IMR-90 (cell line): Measurements from ENCODE around the gene FBXW12. TPM values are rescaled to one million over a fixed set of nuclear protein-coding genes. Genes with fewer than 3 reads are reported as not detected.

Experiments
- ATAC-seq: fragments of 200-7000 bp; cut with Tn5 transposase; 2 replicates; pipeline ENCODE4 v1.9.1; 2020; ENCODE audit warnings: low read depth, mild to moderate bottlenecking, moderate library complexity
- BruUV-seq: library from RNA; stranded (reverse); fragments of 400-500 nt; replicated peaks from 2 replicates; lab custom pipeline; 2021; lab: Mats Ljungman, UMichigan
- CTCF ChIA-PET: fragments of 300-600 bp; formaldehyde crosslinking; extraction: SDS; loops from one replicate; lab custom pipeline; 2021; ENCODE audit warnings: antibody characterized with exemption; lab: Yijun Ruan, JAX
- POLR2A ChIA-PET: fragments of 300-600 bp; sonication (Branson Sonifier 250); formaldehyde crosslinking; loops from one replicate; lab custom pipeline; 2022; ENCODE audit warnings: antibody characterized with exemption; ENCODE audit not compliant: unreplicated experiment; lab: Charles Lee
- DNase-seq: peaks from one replicate; pipeline ENCODE4 v3.0.0; 2013
- H2AFZ ChIP-seq: replicated peaks from 2 replicates; pipeline ENCODE3; 2013; ENCODE audit warnings: low read length, mild to moderate bottlenecking; ENCODE audit not compliant: poor library complexity
- H2AK5ac ChIP-seq: 2 replicates; pipeline ENCODE4 v1.6.1; 2013; ENCODE audit warnings: low read depth, low read length, inconsistent platforms
- H2AK9ac ChIP-seq: replicated peaks from 2 replicates; pipeline ENCODE3; 2013; ENCODE audit warnings: mild to moderate bottlenecking, low read depth, low read length, moderate library complexity; ENCODE audit not compliant: poor library complexity
- H2BK120ac ChIP-seq: 2 replicates; pipeline ENCODE4 v1.6.1; 2013; ENCODE audit warnings: low read depth, low read length, inconsistent platforms
- H2BK15ac ChIP-seq: 3 replicates; pipeline ENCODE4 v1.6.1; 2013; ENCODE audit warnings: low read depth, low read length, inconsistent platforms
- H2BK20ac ChIP-seq: 2 replicates; pipeline ENCODE4 v1.6.1; 2013; ENCODE audit warnings: low read depth, mild to moderate bottlenecking, inconsistent platforms, low read length, moderate library complexity
- H2BK5ac ChIP-seq: 2 replicates; pipeline ENCODE4 v1.6.1; 2013; ENCODE audit warnings: mild to moderate bottlenecking, low read depth, low read length, inconsistent platforms; ENCODE audit not compliant: poor library complexity, severe bottlenecking
- H3K14ac ChIP-seq: replicated peaks from 2 replicates; pipeline ENCODE4 v1.6.1; 2013; ENCODE audit warnings: low read depth, low read length, inconsistent platforms
- H3K18ac ChIP-seq: 2 replicates; pipeline ENCODE4 v1.6.1; 2013; ENCODE audit warnings: low read depth, low read length, control low read depth
- H3K23ac ChIP-seq: 2 replicates; pipeline ENCODE4 v1.6.1; 2013; ENCODE audit warnings: low read depth, low read length, inconsistent platforms
- H3K27ac ChIP-seq: 2 replicates; pipeline ENCODE4 v1.5.1; 2013; ENCODE audit warnings: mild to moderate bottlenecking, control low read depth, low read length; ENCODE audit not compliant: insufficient read depth
- H3K27me3 ChIP-seq: 2 replicates; pipeline ENCODE4 v1.6.1; 2013; ENCODE audit warnings: low read length; ENCODE audit not compliant: control insufficient read depth, insufficient read depth
- H3K36me3 ChIP-seq: 2 replicates; pipeline ENCODE4 v1.6.1; 2013; ENCODE audit warnings: low read length, mixed read lengths; ENCODE audit not compliant: control insufficient read depth, insufficient read depth
- H3K4ac ChIP-seq: 2 replicates; pipeline ENCODE4 v1.6.1; 2013; ENCODE audit warnings: low read depth, low read length, inconsistent platforms
- H3K4me1 ChIP-seq: 2 replicates; pipeline ENCODE4 v1.6.1; 2013; ENCODE audit warnings: low read length, mixed read lengths; ENCODE audit not compliant: control insufficient read depth, insufficient read depth
- H3K4me2 ChIP-seq: 2 replicates; pipeline ENCODE4 v1.6.1; 2013; ENCODE audit warnings: low read depth, mild to moderate bottlenecking, control low read depth, low read length, moderate library complexity
- H3K4me3 ChIP-seq: 2 replicates; pipeline ENCODE4 v1.5.1; 2013; ENCODE audit warnings: low read depth, mild to moderate bottlenecking, control low read depth, low read length, moderate library complexity; ENCODE audit not compliant: insufficient read depth
- H3K56ac ChIP-seq: 2 replicates; pipeline ENCODE4 v1.6.1; 2013; ENCODE audit warnings: low read length, inconsistent platforms; ENCODE audit not compliant: insufficient read depth; ENCODE audit errors: extremely low read depth
- H3K79me1 ChIP-seq, 2 experiments: 2 replicates each; pipeline ENCODE4 v1.6.1; 2013; ENCODE audit warnings: low read length in 2 of 2, inconsistent platforms in 1 of 2, low read depth in 1 of 2
- H3K9ac ChIP-seq: 2 replicates; pipeline ENCODE4 v1.6.1; 2013; ENCODE audit warnings: low read depth, low read length, control low read depth
- H3K9me1 ChIP-seq: 2 replicates; pipeline ENCODE4 v1.6.1; 2013; ENCODE audit warnings: low read length, inconsistent platforms; ENCODE audit not compliant: insufficient read depth
- H3K9me3 ChIP-seq: 2 replicates; pipeline ENCODE4 v1.6.1; 2013; ENCODE audit warnings: low read length; ENCODE audit not compliant: control insufficient read depth, insufficient read depth
- H4K20me1 ChIP-seq: 2 replicates; pipeline ENCODE4 v1.6.1; 2013; ENCODE audit warnings: low read length, inconsistent platforms; ENCODE audit not compliant: insufficient read depth
- H4K5ac ChIP-seq: 2 replicates; pipeline ENCODE4 v1.6.1; 2013; ENCODE audit warnings: mild to moderate bottlenecking, low read depth, low read length, control low read depth
- H4K8ac ChIP-seq, 2 experiments: 2 replicates each; pipeline ENCODE4 v1.6.1; 2013; ENCODE audit warnings: low read depth in 2 of 2, low read length in 2 of 2, control low read depth in 1 of 2, inconsistent platforms in 1 of 2
- H4K91ac ChIP-seq: 2 replicates; pipeline ENCODE4 v1.6.1; 2013; ENCODE audit warnings: low read depth, low read length, inconsistent platforms; ENCODE audit not compliant: insufficient read depth
- BHLHE40 ChIP-seq: fragments of 150-350 bp; IDR thresholded peaks from 2 replicates; pipeline ENCODE4 v1.6.1; 2016; ENCODE audit warnings: mild to moderate bottlenecking, low read depth, low read length
- CHD1 ChIP-seq: IDR thresholded peaks from 2 replicates; pipeline ENCODE4 v1.6.1; 2012; ENCODE audit warnings: low read depth, low read length, improper control_type of control experiment
- RAD21 ChIP-seq: IDR thresholded peaks from 2 replicates; pipeline ENCODE4 v1.6.1; 2012; ENCODE audit warnings: low read length, improper control_type of control experiment
- RFX5 ChIP-seq: IDR thresholded peaks from 2 replicates; pipeline ENCODE4 v1.8.0; 2012; ENCODE audit warnings: low read depth, mild to moderate bottlenecking, low read length, moderate library complexity
- SMC3 ChIP-seq: fragments of 150-350 bp; IDR thresholded peaks from 2 replicates; pipeline ENCODE4 v1.6.1; 2016; ENCODE audit warnings: low read depth, mild to moderate bottlenecking, antibody characterized with exemption, low read length, moderate library complexity
- USF2 ChIP-seq: fragments of 150-350 bp; IDR thresholded peaks from 2 replicates; pipeline ENCODE4 v1.6.1; 2017; ENCODE audit warnings: mild to moderate bottlenecking, antibody characterized with exemption, low read length, low read depth
- WGBS, 2 experiments: methylation state at CpG; one replicate each; pipeline versions ENCODE4 v1.1.5 to v1.1.7; 2013; ENCODE audit warnings: missing lambda C conversion rate in 2 of 2; ENCODE audit not compliant: insufficient read length in 1 of 2; ENCODE audit errors: extremely low coverage in 2 of 2; 5-methylcytosine and 5-hydroxymethylcytosine counted together
- dilution Hi-C: fragments of 300-500 bp; cut with HindIII; formaldehyde crosslinking; loops from one replicate; pipeline ENCODE4 v1.14.3; 2018; ENCODE audit warnings: low sequenced_read_pairs; ENCODE audit not compliant: unreplicated experiment
- in situ Hi-C: fragments of 300-500 bp; cut with MboI; formaldehyde crosslinking; loops from 3 replicates; pipeline ENCODE4 v1.14.3; 2019; ENCODE audit warnings: low sequenced_read_pairs, inconsistent platforms, mixed read lengths
- intact Hi-C: fragments of 100-400 bp; cut with micrococcal nuclease; formaldehyde crosslinking; loops from 2 replicates; pipeline ENCODE4 v1.10.0; 2022
- polyA plus RNA-seq, 3 experiments: library from polyadenylated mRNA; depleted of rRNA; stranded (reverse); fragments of >200 nt; gene quantifications; 2 replicates each; pipeline ENCODE4 v1.2.3, GENCODE V29; 2012; ENCODE audit warnings: low replicate concordance in 1 of 3
- total RNA-seq: library from RNA; depleted of rRNA; stranded (reverse); fragments of >200 nt; gene quantifications from 2 replicates; pipeline ENCODE4 v1.2.3, GENCODE V29; 2012

The FBXW12 gene
- total and polyA plus RNA-seq, 2 of the 4 experiments (the other 2 are of a cell fraction), result not detected

- no TSS peak for BruUV-seq
- Histone ChIP-seq H2BK120ac (no peak overlapping the region), H2AK5ac (no peak overlapping the region), H2BK5ac (no peak overlapping the region), H3K9me3 (no peaks in the 10 kb centered on the region), H2AK9ac (no peak overlapping the region), H2BK20ac (no peak overlapping the region), H4K91ac (no peak overlapping the region), H3K23ac (no peak overlapping the region), H3K4me1 (no peaks in the 10 kb centered on the region), H3K18ac (no peak overlapping the region), H4K5ac (no peak overlapping the region), H3K27ac (no peak overlapping the region), H3K4me2 (no peak overlapping the region), H3K14ac (no peak overlapping the region), H2AFZ (no peak overlapping the region), H3K56ac (no peak overlapping the region), H3K4me3 (no peak overlapping the region), H3K9me1 (no peaks in the 10 kb centered on the region), H3K27me3 (peaks cover 29% of the 10 kb centered on the region), H3K79me1 (no peaks in the 10 kb centered on the region), H4K8ac (no peak overlapping the region), H3K9ac (no peak overlapping the region), H4K20me1 (no peaks in the 10 kb centered on the region), H2BK15ac (no peak overlapping the region), H3K36me3 (no peaks in the 10 kb centered on the region), H3K4ac (no peak overlapping the region)
- ATAC-seq (no peak), DNase-seq (no peak)
- WGBS, 2 experiments, result 47% methylated on average over 3 of the region's 7 CpGs; no CpG with 5 or more reads in 1 of the 2 experiments
- in situ Hi-C loops, result no loop called here
- CTCF ChIA-PET, result no interaction called here
- dilution Hi-C loops, result no loop called here
- intact Hi-C loops, result no loop called here
- POLR2A ChIA-PET, result no interaction called here
- no peak for TF ChIP-seq USF2
- no peak for TF ChIP-seq RAD21
- no peak for TF ChIP-seq CHD1
- TF ChIP-seq RFX5, result no peak
- TF ChIP-seq SMC3, result no peak
- no peak for TF ChIP-seq BHLHE40
These were observed 1.7 kb upstream of the FBXW12 start for GRCh38 chr3:48370333-48370713.
